ENCODE data around the gene EXOC1.
A peak's percentile ranks its signal among the peaks of the same experiment; 100 is the strongest.

DNA sequence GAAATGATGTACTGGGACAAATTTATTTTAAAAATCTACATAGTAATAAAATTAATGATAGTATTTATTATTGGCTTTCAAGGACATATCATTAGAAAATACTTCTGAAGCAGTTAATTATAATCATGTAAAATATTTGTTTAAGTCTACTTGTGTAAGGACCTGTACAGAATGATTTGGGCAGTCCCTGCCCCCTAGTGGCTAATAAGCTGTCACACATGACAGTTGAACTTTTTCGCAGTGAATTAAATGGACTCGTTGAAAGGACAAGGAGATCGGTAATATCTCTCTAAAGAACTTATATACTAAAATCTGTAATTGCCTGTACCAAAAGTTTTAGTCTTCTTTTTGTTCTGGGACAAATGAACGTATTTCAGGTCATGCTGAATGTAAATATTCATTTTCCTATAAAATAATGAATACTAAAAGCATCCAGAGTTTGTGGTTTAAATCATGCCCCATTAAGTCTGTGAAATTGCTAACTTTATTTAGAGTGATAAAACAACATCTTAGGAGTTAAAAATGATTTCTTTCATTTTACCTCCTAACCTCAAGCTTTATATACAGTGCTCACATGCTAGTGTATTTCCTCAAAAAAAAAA is 13.6 kb downstream of the EXOC1 start:
- TF ChIP-seq, protein P1, sequence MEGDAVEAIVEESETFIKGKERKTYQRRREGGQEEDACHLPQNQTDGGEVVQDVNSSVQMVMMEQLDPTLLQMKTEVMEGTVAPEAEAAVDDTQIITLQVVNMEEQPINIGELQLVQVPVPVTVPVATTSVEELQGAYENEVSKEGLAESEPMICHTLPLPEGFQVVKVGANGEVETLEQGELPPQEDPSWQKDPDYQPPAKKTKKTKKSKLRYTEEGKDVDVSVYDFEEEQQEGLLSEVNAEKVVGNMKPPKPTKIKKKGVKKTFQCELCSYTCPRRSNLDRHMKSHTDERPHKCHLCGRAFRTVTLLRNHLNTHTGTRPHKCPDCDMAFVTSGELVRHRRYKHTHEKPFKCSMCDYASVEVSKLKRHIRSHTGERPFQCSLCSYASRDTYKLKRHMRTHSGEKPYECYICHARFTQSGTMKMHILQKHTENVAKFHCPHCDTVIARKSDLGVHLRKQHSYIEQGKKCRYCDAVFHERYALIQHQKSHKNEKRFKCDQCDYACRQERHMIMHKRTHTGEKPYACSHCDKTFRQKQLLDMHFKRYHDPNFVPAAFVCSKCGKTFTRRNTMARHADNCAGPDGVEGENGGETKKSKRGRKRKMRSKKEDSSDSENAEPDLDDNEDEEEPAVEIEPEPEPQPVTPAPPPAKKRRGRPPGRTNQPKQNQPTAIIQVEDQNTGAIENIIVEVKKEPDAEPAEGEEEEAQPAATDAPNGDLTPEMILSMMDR (conservative IDR thresholded peaks at IDR 0.05; ENCODE audit: low read length): peak; percentile 89
- TF ChIP-seq EZH2phosphoT487 (IDR thresholded peaks at IDR 0.05; ENCODE audit: borderline replicate concordance): no peak
